ENCODE results near the gene STARD6.
"Not testable (repeated sequence)": the region's sequence is repeated elsewhere in the genome, so short reads cannot be mapped to it uniquely, and the experiment has no call there.

Gene STARD6

DNA sequence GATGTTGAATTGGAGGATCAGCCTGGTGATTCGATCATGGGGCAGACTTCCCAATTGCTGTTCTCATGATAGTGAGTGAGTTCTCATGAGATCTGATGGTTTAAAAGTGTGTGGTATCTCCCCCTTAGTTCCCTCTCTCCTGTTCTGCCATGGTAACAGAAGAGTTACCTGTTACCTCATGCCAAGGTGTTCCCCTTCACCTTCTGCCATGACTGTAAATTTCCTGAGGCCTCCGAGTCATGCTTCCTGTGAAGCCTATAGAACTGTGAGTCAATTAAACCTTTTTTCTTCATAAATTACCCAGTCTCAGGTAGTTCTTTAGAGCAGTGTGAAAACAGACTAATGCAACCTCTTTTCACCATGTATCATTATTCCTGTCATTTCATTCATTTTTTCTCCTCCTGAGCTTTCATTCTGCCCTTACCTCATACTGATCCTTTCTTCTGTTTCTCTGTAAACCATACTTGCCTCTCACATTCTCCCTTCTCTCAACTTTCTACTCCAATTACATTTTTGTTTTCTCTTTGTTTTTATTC is 22.0 kb downstream of the STARD6 start:
- DNase-seq = no peak

DNA sequence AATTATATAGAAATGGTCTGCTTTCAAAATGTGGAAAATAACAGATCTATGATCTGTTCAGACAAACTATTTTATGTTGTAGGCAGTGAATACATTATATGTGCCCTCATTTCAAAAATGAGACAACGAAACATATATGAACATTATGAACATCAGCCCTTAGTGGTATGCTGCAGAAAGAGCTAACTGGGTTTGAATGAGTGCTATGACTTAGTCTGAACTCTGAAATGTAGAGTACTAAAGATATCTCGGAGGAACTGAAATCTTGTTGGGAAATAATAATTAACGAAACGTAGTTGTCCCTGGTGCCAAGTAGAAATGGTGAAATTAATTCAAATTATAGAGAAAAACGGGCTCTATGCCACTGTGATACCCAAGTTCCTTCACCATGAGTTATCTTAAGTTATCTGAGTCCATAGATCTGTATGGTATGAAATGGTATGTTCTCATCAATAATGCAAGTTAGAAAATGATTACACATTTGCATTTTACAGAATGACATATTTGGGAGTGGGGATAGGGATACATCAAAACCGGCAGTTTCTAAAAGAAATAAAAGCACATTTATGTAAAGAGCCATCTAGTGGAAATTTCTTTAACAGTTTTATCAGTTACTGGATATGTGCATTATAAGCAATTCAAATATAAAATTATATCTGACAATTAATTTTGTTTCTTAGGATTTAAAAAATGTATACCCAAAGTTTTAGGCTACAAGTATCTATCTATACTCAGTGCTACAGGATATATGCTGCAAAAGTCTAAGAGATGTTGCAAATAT is 26.7 kb downstream of the STARD6 start:
- no peak for DNase-seq

DNA sequence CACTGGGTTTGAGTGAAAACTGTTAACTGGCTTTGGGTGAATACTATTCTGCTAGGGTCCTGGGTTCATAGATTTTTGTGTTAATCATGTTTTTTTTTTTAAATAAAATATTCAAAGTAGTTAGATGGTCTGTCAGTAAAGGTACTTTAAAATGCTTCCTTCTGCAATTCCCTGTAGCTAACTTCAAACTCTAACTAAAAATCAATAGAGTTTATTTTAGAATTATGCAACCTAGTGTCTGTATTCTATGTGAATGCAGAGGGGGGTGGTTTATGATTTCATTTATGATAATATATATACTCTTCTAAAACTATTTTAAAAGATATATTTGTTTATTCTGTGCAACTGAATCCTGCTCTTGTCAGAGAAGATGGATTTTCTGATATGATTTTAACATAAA is 27.9 kb downstream of the STARD6 start:
- DNase-seq = no peak

DNA sequence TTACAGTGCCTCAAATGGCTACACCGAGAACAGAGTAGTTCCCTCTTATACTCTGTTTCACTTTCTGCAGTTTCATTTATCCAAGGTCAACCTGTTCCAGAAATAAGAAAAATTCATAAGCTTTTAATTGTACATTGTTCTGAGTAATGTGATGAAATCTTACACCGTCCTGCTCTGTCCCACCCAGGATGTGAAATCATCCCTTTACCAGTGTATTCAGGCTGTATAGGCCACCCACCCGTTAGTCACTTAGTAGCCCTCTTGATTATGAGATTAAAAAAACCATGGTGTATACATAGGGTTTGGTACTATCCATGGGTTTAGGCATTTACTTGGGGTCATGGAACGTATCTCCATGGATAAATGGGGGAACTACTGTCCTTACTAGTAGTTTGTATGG is 29.8 kb downstream of the STARD6 start:
- no peak for DNase-seq

DNA sequence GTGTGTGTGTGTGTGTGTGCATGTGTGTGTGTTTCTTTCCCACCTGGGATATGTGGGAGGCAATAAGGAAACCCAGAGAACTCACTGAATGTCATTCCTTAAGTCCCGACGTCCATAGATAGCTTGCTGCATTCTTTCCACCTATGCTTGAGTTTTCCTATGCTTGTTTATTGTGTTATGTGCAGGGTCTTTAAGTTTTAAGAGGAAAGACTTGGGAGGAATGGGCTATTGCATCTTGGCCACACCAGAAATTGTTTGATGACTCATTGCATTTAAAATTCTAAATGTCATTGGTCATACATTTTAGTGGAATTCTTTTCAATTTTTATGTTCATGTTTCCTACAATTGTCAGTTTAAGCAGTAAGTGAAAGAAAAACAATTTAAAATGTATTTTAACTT is 33.7 kb downstream of the STARD6 start:
- no peak for DNase-seq

DNA sequence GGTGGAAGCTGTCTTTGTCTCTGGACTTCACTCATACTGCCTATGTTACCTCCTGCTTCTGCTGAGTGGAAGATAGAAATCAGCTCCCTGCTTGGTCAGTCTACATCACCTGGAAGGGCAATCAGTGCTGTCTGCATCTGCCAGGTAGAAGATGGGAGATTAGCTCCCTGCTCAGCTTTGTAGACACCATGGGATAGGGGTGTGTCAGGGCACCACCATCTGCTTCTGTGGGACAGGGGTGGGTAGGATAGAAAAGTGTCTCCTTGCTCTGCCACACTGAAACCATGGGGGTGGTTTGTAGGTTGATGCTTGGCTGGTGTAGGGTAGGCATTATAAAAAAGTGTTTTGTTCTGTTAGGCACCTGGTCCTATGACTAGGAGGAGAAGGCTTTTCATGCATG is 34.1 kb downstream of the STARD6 start:
- no peak for DNase-seq

DNA sequence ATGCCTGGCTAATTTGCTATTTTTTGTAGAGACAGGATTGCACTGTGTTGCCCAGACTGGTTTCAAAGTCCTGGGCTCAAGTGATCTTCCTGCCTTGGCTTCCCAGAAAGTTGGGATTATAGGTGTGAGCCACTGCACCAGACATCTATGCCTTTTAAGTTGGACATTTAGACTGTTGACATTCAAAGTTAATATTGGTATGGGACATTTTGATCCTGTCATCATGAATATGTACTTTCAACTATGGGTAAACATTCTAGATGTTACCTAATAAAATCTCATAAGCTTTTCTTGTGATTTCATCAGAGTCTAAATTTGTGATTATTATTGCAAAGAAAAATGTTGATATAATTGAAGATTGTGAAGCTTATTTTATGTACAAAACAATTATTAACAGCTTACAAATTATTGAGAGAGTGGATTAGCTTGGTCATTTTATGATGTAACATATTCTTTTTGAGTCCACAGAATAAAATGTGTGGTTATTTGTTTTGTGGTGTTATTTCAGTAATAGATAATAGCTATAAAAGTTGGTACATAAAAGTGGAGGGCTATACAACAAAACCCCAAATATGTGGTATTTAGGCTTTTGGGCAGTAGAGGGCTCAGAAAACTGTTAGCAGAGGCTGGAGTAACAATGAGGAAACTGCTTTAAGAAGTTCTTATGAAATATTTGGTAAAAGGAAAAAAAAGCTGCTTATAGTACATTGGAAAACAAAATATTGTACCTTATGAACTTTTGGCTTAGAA is 41.4 kb downstream of the STARD6 start:
- no peak for DNase-seq

DNA sequence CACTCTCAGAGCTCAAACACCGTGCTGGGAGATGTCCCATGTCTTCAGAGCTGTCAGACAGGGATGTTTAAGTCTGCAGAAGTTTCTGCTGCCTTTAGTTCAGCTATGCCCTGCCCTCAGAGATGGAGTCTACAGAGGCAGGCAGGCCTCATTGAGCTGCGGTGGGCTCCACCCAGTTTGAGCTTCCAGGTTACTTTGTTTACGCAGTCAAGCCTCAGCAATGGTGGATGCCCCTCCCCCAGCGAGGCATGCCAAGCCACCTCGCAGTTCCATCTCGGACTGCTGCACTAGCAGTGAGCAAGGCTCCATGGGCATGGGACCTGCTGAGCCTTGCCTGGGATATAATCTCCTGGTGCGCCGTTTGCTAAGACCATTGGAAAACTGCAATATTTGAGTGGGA is 48.1 kb downstream of the STARD6 start:
- DNase-seq = not testable (repeated sequence)

DNA sequence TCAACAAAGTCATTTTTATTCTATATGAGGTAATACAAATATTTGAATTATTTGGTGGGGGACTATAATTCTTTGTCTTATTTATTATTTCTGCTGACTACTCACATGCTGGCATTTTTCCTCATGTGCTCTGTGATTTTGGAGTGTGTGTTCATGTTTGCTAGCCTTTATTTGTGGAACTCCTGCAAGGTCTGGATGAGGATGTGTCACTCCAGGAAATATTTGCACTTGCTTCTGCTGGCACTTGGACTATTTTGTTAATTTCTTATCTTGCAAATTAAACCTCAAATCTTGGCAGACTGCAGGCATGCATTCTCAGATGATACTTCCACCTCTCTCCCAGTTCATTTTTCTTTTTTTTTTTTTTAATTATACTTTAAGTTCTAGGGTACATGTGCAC is 54.2 kb downstream of the STARD6 start:
- DNase-seq = no peak

DNA sequence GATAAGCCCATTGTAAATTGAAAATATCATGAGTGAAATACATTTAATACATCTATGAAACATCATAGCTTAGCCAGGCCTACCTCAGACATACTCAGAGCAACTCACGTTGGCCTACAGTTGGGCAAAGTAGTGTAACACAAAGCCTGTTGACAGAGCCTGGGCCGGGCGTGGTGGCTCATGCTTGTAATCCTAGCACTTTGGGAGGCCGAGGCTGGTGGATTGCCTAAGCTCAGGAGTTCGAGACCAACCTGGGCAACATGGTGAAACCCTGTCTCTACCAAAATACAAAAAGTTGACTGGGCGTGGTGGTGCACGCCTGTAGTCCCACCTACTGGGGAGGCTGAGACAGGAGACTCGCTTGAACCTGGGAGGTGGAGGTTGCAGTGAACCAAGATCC is 58.7 kb downstream of the STARD6 start:
- DNase-seq = not testable (repeated sequence)

DNA sequence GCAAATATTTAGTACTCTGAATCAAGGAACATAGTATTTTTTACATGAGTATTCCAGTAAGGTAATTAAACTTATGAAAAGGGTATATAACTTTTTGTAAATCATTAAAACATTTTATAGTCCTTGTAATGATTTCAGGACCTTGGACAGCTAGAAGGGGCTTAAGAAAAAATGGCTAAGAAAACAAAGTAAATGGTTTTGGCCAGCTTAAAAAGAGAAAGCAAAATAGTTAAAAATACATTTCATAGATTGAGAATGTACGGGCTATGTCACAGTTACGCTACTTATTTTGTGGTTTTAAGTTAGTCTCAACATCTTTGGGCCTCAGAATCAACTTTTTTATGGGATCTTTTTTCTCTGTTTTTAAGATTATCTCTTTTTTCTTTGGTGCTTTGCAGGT is 61.6 kb downstream of the STARD6 start:
- no peak for DNase-seq

DNA sequence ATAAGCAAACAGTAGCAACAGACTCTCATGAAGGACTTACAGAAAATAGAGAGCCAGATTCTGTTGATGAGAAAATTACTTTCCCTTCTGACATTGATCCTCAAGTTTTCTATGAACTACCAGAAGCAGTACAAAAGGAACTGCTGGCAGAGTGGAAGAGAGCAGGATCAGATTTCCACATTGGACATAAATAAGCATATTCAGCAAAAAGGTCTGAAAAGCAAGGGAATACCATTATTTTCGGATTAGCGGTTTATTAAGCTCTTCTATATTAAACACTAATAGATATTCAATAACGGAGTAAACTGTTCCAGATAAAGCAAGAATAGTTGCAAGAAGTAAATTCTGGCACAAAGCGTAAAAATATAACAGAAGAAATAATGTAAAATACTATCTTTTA is 63.4 kb downstream of the STARD6 start:
- no peak for DNase-seq

DNA sequence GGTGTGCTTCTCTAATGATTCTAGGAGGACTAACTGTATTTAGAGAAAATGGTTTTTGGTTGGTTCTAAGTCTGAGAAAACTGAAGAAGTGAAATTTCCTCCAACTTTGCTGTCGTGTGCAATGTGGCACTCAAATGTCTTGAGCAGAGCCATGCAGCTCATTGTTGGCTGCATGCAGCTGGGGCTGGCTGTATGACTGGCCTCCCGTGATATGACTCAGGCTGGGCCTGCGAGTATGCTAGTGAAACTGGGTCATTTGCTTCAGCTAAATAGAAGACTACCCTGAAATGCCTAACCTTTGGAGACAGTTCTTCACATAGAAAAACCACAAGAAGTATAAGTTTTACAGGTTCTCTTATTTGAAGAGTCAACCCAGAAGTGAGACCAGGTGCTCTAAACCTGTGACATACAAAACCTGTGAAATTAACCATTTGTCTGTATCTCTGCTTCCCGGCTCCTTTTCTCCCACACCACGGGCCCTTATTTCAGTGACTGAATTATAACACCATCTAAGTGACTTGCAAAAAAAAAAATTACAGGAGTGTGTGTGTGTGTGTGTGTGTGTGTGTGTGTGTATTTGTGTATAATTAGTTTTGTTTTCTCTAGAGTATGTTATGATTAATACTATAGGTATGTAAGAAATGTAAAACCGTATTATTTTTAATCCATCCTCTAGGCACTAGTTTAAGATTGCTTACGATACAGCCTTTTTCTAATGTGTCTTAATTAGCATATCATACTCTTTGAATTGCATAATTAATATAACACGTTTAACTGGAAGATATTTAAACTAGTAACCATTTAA is 72.5 kb downstream of the STARD6 start:
- DNase-seq = no peak

DNA sequence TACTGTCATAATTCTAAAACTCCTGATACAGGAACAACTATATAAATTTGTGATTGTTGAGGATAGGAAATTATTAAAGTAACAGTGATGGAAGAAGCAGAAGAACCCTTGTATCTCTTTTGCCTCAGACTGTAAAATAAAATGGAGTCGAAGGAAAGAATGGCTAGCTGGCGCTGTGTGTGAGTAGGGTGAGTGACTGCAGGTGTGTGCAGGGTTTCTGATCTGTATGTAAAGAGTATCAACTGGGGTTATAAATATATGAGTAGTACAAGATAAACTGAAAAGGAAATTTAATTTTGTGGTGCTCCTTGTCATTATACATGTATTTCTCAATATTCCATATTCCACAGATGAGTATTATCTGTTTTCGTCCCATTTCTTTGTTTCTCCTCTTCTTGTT is 73.1 kb downstream of the STARD6 start:
- no peak for DNase-seq

DNA sequence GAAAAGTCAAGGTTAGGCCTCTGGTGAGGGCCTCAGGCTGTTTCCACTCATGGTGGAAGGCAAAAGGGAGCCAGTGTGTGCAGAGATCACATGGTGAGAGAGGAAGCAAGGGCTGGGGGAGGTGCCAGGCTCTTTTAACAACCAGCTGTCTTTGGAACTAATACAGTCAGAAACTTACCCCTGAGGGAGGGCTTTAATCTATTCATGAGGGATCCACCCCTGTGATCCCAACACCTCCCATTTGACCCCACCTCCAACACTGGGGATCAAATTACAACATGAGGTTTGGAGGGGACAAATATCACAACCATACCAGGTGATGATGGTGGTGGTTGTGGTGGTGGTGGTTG is 77.5 kb downstream of the STARD6 start:
- no peak for DNase-seq

DNA sequence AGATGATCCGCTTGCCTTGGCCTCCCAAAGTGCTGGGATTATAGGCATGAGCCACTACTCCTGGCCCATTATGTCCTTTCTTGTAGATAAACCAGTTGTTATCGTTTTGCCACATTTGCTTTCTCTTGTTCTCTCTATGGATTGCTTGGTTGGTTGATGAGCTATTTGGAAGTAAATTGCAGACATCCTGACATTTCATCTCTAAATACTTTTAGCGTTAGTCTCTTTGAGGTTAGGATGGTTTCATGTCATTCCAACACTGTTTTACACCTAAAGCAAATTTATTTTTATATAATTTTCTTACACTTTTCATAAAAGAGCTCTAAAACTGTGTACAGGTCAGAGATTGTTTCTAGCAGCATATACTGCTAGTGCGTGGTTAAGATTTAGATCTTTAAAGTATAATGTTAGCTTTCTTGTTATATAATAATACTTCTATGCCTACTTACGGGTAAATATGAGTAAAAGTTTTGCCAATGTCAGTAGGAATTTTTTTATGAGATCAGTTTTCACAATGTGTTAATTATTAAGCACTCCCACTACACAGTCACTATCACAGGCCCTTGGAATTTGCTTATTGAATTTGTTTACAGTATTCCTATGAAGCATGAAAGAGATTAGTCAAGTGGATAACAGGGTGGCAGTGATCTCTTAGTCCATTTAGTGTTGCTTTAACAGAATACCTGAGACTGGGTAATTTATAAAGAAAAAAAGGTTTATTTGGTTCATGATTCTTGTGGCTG is 78.0 kb downstream of the STARD6 start:
- DNase-seq = no peak

DNA sequence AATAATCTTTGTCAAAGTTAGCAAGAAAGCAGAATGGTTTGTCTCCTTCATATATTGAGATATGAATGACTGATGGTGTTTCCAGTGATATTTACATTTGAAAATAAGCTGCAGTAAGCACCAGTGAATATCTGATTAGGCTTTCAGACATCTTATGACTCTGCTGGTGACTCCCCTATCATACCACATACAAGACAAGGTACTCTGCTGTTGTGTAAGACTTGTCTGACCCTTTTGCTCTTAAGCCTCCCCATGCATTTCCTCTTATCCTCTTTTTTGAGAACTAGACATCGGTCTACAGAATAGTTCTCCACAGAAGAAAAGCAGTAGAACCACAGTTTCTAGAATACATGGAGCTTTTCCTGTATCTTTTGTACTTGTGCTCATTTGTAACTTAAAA is 79.0 kb downstream of the STARD6 start:
- DNase-seq = no peak

DNA sequence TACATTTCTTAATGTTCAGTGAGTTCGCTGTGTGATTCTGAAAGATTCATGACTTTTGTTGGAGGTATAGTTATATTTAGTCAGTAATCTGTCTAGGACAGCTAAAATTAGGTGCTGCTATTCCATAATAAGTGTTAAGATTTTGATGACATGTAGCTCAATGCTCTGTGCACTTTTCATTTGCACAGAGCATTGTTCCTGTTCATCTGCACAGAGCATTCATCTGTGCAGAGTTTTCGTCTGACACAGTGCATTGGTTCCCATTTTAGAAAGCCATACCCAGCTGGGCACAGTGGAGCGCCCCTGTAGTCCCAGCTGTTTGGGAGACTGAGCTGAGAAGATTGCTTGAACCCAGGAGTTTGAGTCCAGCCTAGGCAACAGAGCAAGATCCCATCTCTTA is 79.8 kb downstream of the STARD6 start:
- no peak for DNase-seq
